ENCODE data around the gene KDM4B.

KDM4B gene

GRCh38 chr19:5091018-5091683 is 122.2 kb downstream of the KDM4B start:
- no peak for DNase-seq (ENCODE audit: low read depth)

GRCh38 chr19:5091684-5092480 is 123.0 kb downstream of the KDM4B start:
- DNase-seq (ENCODE audit: low read depth): no peak

DNA sequence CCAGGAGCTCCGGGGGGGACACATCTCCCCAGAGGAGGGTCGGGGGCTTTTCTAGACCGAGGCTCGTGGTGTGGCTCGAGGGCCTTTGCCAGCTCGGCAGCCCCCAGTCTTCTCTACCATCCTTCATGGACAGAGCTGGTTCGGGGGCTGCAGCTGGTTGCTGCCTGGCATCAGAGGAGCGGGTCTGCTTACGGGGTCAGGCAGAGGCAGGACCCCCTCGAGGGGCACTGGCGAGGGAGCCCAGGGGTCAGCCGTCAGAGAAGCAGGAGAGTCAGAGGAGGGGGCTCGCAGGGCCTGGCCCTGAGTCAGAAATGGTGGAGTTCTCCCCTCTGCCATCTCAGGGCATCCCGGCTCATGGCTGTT is 123.5 kb downstream of the KDM4B start:
- no peak for DNase-seq (ENCODE audit: low read depth)

DNA sequence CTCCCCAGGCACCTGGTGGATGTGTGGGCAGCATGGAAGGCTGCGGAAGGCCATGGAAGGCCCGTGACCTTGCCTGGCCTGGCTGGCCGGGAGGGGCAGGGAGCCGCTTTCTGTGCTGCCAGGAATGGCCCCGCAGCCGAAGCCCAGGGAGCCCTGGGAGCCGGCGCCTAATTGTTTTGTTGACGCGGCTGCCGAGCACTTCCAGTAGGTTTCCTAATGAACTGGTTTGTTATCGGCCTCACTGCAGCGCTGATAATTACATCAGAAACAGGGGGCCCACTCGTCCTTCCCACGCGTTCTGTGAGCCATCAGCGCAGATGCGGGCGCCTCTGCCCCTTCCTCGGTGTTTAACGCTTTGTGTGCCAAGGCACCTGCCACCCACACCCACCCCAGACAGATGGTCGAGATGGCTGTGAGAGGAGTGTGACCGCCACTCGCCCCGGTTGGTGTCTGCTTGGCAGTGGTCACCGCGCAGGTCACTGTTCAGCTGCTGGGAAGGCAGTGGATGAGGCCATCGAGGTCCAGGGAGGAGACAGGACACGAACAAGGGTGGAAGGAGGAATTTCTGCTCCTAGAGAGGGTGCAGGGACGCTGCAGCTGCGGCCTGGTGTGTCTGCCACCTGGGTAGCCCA is 124.5 kb downstream of the KDM4B start:
- DNase-seq (ENCODE audit: low read depth): no peak

DNA sequence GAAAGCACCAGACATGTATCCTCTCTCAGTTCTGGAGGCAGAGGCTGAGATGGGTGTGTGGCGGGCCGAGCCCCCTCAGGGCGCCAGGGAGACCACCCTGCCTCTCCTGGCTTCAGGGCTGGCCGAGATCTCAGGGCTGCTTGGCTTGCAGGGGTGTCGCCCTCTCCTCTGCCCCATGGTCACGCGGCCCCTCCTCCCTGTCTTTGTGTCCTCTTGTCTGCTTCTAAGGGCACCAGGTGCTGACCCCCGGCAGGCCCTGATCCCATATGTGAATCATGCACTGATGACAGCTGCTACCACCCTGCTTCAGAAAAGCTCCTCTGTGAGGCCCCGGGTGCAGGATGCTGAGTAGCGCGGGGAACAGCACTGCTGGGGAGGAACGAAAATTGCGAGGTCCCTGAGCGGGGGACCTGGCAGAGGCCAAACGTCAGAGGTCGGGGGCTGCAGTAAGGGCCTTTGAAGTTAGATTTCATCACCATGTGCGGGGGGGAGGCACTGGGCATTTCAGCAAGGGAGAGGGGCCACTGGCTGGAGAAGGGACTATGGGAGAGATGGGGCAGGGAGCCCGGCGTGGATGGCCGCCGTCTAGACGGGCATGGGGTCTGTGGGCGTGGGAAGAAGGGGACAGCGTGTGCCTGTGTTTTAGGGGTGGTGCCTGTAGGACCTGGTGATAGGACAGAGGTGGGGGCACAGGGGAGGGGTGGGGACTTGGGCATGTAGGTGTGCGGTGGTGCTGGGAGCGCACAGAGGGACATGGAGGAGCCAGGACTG is 125.2 kb downstream of the KDM4B start:
- no peak for DNase-seq (ENCODE audit: low read depth)

- DNase-seq (ENCODE audit: low read depth): no peak
These were observed 126.1 kb downstream of the KDM4B start for GRCh38 chr19:5094768-5095567.

- no peak for DNase-seq (ENCODE audit: low read depth)
These were observed 126.6 kb downstream of the KDM4B start for GRCh38 chr19:5095568-5095850.

DNA sequence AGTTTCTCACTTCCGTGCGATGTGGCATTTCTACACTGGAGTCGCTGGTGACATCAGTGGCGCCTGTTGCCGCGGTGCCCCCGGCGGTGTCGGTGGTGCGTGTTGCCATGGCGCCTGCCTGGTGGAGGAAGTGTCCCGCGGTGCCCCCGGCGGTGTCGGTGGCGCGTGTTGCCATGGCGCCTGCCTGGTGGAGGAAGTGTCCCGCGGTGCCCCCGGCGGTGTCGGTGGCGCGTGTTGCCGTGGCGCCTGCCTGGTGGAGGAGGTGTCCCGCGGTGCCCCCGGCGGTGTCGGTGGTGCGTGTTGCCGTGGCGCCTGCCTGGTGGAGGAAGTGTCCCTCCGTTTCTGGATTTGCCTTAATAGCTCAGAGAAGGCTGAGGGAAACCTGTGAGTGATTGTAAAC is 127.6 kb downstream of the KDM4B start:
- no peak for DNase-seq (ENCODE audit: low read depth)

DNA sequence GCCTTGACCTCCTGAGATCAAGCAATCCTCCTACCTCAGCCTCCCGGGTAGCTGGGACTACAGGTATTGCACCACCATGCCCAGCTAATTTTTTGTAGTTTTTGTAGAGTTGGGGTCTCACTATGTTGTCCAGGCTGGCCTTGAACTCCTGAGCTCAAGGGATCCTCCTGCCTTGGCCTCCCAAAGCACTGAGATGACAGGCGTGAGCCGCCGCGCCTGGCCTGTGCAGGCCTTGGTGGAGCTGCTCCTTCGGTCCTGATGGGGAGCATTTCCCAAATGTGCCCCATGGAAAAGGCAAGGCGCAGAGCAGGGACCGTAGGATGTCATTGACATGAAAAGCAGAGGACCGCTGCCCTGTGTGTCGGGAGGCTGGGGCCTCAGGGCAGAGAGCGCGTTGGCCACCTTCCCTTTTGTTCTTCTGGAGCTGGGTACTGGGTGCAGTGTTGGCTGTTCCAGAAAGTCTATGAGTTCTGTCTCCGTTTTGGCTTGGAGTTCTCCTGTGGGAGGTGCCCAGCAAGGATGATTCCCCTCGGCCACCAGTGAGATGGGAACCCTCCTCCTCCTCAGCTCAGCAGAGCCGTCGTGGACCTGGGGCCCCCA is 128.5 kb downstream of the KDM4B start:
- no peak for DNase-seq (ENCODE audit: low read depth)

DNA sequence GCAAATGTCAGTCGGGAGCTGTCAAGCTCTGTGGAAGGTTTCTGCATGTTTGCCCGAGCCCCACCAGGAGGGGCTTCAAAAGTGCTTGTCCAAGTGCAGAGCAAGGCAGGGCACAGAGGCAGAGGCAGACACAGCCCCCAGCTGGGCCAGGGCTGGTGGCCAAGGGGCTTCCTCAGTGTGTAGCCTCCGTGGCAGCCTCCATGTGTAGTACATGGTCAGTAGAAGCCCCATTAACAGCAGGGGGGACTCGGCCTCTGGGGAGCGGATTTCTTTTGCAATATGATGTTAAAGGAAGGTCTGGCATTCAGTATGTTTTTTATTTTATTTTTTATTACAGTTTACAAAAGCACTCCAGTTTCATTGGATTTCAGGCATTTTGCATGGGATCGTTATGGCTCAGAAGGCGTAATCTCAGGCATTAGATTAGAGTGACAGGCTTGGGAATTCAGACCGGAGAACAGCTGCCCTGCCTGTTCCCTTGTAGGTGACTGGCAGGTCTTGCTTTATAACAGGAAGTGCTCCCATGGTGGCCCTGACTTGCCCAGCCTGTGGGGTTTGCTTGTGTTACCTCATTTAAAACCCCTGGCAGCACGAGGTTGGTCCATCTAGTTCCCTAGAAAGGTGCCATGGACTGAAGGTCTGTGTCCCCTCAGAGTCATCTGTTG is 129.2 kb downstream of the KDM4B start:
- DNase-seq (ENCODE audit: low read depth): no peak

DNA sequence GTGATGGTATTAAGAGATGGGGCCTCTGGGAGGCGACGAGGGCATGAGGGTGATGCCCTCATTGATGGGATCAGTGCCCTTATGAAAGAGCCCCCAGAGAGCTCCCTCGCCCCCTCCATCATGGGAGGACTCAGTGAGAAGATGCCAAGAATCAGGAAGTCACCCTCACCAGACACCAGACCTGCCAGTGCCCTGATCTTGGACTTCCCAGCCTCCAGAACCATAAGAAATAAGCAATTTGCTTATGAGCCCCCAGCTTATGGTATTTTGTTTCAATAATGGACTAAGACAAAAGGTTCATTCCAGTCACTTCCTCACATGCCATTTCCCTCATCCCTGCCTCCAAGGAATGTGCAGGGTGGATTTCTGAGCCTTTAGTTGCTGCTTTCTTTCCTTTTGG is 129.7 kb downstream of the KDM4B start:
- DNase-seq (ENCODE audit: low read depth): no peak

DNA sequence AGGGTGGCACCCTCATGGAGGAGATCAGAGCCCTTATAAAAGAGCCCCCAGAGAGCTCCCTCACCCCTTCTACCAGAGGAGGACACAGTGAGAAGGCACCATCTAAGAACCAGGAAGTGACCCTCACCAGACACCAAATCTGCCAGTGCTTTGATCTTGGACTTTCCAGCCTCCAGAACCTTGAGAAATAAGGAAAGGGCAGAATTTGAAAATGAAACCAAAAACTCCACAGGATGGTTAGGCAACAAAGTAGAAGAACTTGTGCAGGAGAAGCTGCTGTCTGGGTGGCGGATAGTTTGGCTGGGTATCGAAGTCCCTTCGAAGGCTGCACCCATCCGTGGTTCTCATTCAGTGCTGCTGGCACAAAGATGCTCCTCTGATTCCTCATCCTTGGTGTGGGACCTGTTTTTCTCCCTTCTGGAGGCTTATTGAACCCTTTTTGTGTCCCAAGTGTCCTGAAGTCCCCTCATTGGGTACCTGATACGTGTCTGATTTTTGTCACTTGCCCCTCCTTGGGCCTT is 130.8 kb downstream of the KDM4B start:
- DNase-seq (ENCODE audit: low read depth): no peak

GRCh38 chr19:5101871-5102270 is 133.0 kb downstream of the KDM4B start:
- no peak for DNase-seq (ENCODE audit: low read depth)

DNA sequence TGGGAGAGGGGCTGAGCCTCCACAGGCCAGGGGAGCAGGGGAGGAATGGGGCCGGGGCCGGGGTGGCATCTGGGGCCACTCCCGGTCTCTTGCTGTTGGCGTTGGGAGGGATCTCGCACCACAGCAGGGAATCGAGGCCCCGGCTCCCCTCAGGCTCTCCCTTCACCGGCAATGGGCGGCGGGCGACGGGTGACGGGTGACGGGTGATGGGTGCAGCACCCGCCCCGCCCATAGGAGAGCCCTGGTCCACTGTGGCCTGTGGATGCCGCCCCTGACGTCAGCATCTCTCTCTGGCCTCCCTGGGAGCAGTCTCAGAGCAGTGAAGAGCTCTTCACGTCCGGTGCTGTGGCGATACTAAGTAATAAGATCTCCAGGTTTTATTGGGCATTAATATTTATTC is 133.6 kb downstream of the KDM4B start:
- DNase-seq (ENCODE audit: low read depth): no peak

DNA sequence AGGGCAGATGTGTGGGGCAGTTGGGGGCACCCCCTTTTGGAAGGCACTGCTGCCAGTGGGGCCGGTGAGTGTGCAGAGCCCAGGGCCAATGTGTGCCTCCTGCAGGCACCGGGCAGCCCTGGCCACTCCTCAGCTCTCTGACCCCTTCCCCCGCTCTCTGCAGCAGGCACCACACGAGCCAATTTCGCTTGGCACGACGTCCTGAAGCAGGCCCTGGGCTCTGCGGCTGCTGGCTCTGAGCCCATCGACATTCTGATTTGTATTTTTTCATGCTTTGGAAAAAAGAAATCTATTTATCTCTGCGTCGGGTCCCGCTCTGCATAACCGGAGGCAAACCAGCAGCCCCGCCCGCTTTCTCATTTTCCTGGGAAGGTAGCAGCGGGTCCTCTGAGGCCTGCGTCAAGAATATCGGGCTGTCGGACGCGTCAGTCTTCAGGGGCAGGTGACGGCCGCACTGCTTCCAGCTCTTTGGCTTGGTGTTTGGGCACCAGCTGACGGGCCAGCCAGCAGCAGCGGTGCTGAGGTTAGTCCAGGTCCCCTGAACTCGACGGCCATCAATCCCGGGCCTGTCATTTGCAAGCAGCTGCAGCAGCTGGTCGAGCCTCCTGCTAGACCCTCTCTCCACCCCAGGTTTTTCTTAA is 134.3 kb downstream of the KDM4B start:
- DNase-seq (ENCODE audit: low read depth): no peak

- DNase-seq (ENCODE audit: low read depth): no peak
These were observed 135.0 kb downstream of the KDM4B start for GRCh38 chr19:5103812-5104410.

- DNase-seq (ENCODE audit: low read depth): no peak
These were observed 136.0 kb downstream of the KDM4B start for GRCh38 chr19:5104871-5105351.

GRCh38 chr19:5106191-5106726 is 137.3 kb downstream of the KDM4B start:
- no peak for DNase-seq (ENCODE audit: low read depth)

- DNase-seq (ENCODE audit: low read depth): no peak
These were observed 138.1 kb downstream of the KDM4B start for GRCh38 chr19:5106971-5107370.
